KMS-11 (cell line): ENCODE measurements around the gene SIGLEC5.

Source experiments
- H2AFZ ChIP-seq: fragments of 200-600 bp; sonication (generic); 2 replicates; pipeline ENCODE4 v1.6.1; 2016; ENCODE audit warnings: antibody characterized with exemption, mixed run types, low read depth
- H3K27ac ChIP-seq: fragments of 200-600 bp; sonication (generic); 2 replicates; pipeline ENCODE4 v1.6.1; 2016; ENCODE audit warnings: mild to moderate bottlenecking, mixed run types
- H3K27me3 ChIP-seq: fragments of 200-600 bp; sonication (generic); 2 replicates; pipeline ENCODE4 v1.6.1; 2017; ENCODE audit warnings: mild to moderate bottlenecking, low read depth, mixed run types, moderate library complexity; ENCODE audit not compliant: insufficient read depth
- H3K36me3 ChIP-seq: fragments of 200-600 bp; sonication (generic); 2 replicates; pipeline ENCODE4 v1.6.1; 2017; ENCODE audit warnings: mild to moderate bottlenecking, mixed run types; ENCODE audit not compliant: insufficient read depth
- H3K4me1 ChIP-seq: fragments of 200-600 bp; sonication (generic); 2 replicates; pipeline ENCODE4 v1.6.1; 2016; ENCODE audit warnings: mild to moderate bottlenecking, low read depth, mixed run types; ENCODE audit not compliant: poor library complexity, severe bottlenecking
- H3K4me2 ChIP-seq: fragments of 200-600 bp; sonication (generic); 2 replicates; pipeline ENCODE4 v1.7.0; 2016; ENCODE audit warnings: mild to moderate bottlenecking, mixed run types
- H3K4me3 ChIP-seq: fragments of 200-600 bp; sonication (generic); IDR thresholded peaks from 2 replicates; pipeline ENCODE4 v1.6.1; 2017; ENCODE audit warnings: low read depth, low read length, mixed read lengths; ENCODE audit not compliant: insufficient read depth
- H3K79me2 ChIP-seq: fragments of 200-600 bp; sonication (generic); 2 replicates; pipeline ENCODE4 v1.6.1; 2016; ENCODE audit warnings: low read depth, mixed run types; ENCODE audit not compliant: insufficient read depth
- H3K9ac ChIP-seq: fragments of 200-600 bp; sonication (generic); 2 replicates; pipeline ENCODE4 v1.6.1; 2016; ENCODE audit warnings: mild to moderate bottlenecking, mixed run types
- H4K20me1 ChIP-seq: fragments of 200-600 bp; sonication (generic); 2 replicates; pipeline ENCODE4 v1.6.1; 2016; ENCODE audit warnings: mild to moderate bottlenecking, mixed run types; ENCODE audit not compliant: insufficient read depth
- TF ChIP-seq, protein P1 (sequence below): fragments of 200-600 bp; sonication (generic); conservative IDR thresholded peaks from 2 replicates; pipeline ENCODE4 v1.6.1; 2017; ENCODE audit warnings: low read depth, mild to moderate bottlenecking, antibody characterized with exemption, low read length, moderate library complexity, mixed read lengths

SIGLEC5 gene

DNA sequence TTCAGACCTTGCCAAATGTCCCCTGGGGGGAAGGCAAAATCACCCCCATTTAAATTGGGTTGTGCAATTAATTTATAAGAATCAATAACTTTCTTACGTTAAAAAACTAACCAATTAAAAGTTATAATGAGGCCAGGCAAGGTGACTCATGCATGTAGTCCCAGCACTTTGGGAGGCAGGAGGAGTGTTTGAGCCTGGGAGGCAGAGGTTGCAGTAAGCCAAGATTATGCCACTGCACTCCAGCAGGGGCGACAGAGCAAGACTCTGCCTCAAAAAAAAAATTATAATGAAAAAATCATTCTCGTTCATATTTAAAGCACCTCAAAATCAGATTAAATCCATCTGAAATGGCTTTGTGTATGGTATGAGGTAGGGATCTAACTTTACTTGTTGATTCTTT is 34.8 kb upstream of the SIGLEC5 start:
- Histone ChIP-seq H3K79me2 (no peaks in the 10 kb centered on the region), H3K27me3 (no peaks in the 10 kb centered on the region), H3K4me2 (no peak overlapping the region), H3K4me1 (no peaks in the 10 kb centered on the region), H3K27ac (no peak overlapping the region), H2AFZ (no peak overlapping the region), H3K36me3 (no peaks in the 10 kb centered on the region), H3K4me3 (no peak overlapping the region), H4K20me1 (no peaks in the 10 kb centered on the region), H3K9ac (no peak overlapping the region)
- TF ChIP-seq, protein P1, sequence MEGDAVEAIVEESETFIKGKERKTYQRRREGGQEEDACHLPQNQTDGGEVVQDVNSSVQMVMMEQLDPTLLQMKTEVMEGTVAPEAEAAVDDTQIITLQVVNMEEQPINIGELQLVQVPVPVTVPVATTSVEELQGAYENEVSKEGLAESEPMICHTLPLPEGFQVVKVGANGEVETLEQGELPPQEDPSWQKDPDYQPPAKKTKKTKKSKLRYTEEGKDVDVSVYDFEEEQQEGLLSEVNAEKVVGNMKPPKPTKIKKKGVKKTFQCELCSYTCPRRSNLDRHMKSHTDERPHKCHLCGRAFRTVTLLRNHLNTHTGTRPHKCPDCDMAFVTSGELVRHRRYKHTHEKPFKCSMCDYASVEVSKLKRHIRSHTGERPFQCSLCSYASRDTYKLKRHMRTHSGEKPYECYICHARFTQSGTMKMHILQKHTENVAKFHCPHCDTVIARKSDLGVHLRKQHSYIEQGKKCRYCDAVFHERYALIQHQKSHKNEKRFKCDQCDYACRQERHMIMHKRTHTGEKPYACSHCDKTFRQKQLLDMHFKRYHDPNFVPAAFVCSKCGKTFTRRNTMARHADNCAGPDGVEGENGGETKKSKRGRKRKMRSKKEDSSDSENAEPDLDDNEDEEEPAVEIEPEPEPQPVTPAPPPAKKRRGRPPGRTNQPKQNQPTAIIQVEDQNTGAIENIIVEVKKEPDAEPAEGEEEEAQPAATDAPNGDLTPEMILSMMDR: no peak

DNA sequence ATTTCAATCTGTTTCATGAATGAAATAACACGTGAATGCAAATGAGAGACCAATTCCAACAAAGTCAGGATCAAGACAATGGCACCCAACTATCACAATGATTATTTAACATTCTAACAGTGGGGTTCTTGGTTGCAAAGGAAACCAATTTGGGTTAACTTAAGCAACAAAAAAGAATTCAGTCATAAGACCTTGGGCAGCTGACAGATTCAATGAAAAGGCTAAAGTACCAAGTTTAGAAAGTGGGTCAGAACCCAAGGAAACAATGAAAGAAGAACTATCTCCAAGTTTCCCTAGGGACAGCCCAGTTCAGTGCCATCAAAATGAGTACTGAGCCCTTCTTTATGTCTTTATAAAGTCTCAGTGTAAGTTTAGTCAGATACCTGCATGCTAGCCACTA is 33.9 kb upstream of the SIGLEC5 start:
- TF ChIP-seq, protein P1: no peak
- no peak overlapping the region for H3K4me3 ChIP-seq
- H4K20me1 ChIP-seq: no peaks in the 10 kb centered on the region
- H3K9ac ChIP-seq: no peak overlapping the region
- no peak overlapping the region for H2AFZ ChIP-seq
- no peak overlapping the region for H3K4me2 ChIP-seq
- no peak overlapping the region for H3K27ac ChIP-seq
- H3K36me3 ChIP-seq: no peaks in the 10 kb centered on the region
- no peaks in the 10 kb centered on the region for H3K79me2 ChIP-seq
- H3K27me3 ChIP-seq: no peaks in the 10 kb centered on the region
- no peaks in the 10 kb centered on the region for H3K4me1 ChIP-seq

DNA sequence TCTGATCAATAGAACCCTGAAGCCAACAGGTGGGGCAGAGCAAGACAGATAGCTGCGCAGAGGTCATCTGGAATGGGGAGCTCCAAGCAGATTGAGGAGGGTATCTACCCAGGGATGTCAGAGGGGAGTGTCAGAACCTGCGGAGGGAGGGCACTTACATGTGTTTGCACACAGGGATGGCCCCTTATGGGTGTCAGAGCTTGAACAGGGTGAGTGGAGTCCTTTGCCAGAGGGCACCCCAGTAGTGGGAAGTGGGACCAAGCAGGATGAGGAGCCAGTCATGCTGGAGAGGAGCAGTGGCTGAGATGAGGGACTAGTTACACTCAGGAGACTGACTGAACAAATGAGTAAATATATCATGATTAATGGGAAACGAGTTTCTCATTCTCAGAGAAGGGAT is 33.4 kb upstream of the SIGLEC5 start:
- Histone ChIP-seq H3K79me2 (no peaks in the 10 kb centered on the region), H3K36me3 (no peaks in the 10 kb centered on the region), H3K4me2 (no peak overlapping the region), H3K4me3 (no peak overlapping the region), H3K4me1 (no peaks in the 10 kb centered on the region), H3K27me3 (no peaks in the 10 kb centered on the region; the same call in 1 of the 2 replicates), H3K9ac (no peak overlapping the region), H3K27ac (no peak overlapping the region), H2AFZ (no peak overlapping the region), H4K20me1 (no peaks in the 10 kb centered on the region)
- TF ChIP-seq, protein P1: no peak

DNA sequence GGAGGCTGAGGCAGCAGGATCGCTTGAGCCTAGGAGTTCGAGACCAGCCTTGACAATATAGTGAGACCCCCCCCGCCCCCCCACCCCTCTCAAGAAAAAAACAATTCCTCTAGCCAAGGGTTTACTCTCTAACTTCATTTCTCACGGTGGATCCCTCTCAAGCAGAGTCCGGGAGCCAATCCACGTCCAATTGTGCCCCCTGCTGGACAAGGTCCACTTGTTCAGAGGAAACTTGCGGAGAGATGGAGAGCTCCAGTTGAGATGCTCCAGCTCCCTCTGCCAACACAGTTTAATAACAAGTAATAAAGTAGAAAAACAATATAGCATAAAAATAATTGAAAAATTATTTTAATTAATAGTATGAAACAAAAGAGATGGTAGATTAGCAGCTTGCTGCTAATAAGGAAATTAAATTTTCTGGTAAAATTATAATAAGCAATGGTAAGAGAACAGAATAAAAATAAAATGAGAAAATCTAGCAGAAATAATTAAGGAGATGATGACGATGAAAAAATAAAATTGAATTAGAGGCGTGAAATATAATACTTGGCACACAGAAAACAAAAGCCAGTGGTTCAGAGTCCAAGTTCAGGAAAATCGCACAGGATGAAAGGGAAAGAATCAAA is 30.9 kb upstream of the SIGLEC5 start:
- Histone ChIP-seq H3K9ac (no peak overlapping the region), H3K36me3 (no peaks in the 10 kb centered on the region), H3K4me3 (no peak overlapping the region), H2AFZ (no peak overlapping the region), H3K27me3 (no peaks in the 10 kb centered on the region; the same call in 1 of the 2 replicates), H3K79me2 (no peaks in the 10 kb centered on the region), H3K27ac (no peak overlapping the region), H3K4me2 (no peak overlapping the region), H4K20me1 (no peaks in the 10 kb centered on the region), H3K4me1 (no peaks in the 10 kb centered on the region)
- TF ChIP-seq, protein P1: peak; percentile 35; the same call in 1 of the 2 replicates
